GM23338 (cell line): Measurements from ENCODE around the gene KCNJ10. TPM values are rescaled to one million over a fixed set of nuclear protein-coding genes. Genes with fewer than 3 reads are reported as not detected.

Experiments used
- ATAC-seq: fragments of 200-7000 bp; cut with Tn5 transposase; 3 replicates; pipeline ENCODE4 v1.9.1; 2020
- DNase-seq: peaks from one replicate; pipeline ENCODE4 v3.0.0-alpha.2; 2015; ENCODE audit warnings: low spot score
- H2AFZ ChIP-seq: fragments of 200-600 bp; sonication (generic); 2 replicates; pipeline ENCODE4 v1.8.0; 2016; ENCODE audit warnings: antibody characterized with exemption, mild to moderate bottlenecking, moderate library complexity
- H3F3A ChIP-seq: fragments of 200-600 bp; sonication (generic); replicated peaks from 2 replicates; pipeline ENCODE4 v1.8.0; 2017; ENCODE audit warnings: antibody characterized with exemption, mixed run types, low read depth
- H3K27ac ChIP-seq: fragments of 200-600 bp; sonication (generic); 2 replicates; pipeline ENCODE4 v1.6.1; 2016; ENCODE audit warnings: low read depth
- H3K27me3 ChIP-seq: fragments of 200-600 bp; sonication (generic); 2 replicates; pipeline ENCODE4 v1.8.0; 2016; ENCODE audit warnings: mild to moderate bottlenecking, mixed run types, moderate library complexity; ENCODE audit not compliant: insufficient read depth
- H3K36me3 ChIP-seq: fragments of 200-600 bp; sonication (generic); 2 replicates; pipeline ENCODE4 v1.8.0; 2016; ENCODE audit warnings: mild to moderate bottlenecking; ENCODE audit not compliant: insufficient read depth
- H3K4me1 ChIP-seq: fragments of 200-600 bp; sonication (generic); 2 replicates; pipeline ENCODE4 v1.8.0; 2016; ENCODE audit warnings: mild to moderate bottlenecking, moderate library complexity; ENCODE audit not compliant: insufficient read depth
- H3K4me2 ChIP-seq: fragments of 200-600 bp; sonication (generic); 2 replicates; pipeline ENCODE4 v1.7.1; 2017; ENCODE audit warnings: mixed run types
- H3K4me3 ChIP-seq: fragments of 200-600 bp; sonication (generic); 2 replicates; pipeline ENCODE4 v1.6.1; 2016; ENCODE audit warnings: mixed run types
- H3K79me2 ChIP-seq: fragments of 200-600 bp; sonication (generic); replicated peaks from 2 replicates; pipeline ENCODE4 v1.8.0; 2017; ENCODE audit warnings: mild to moderate bottlenecking; ENCODE audit not compliant: insufficient read depth
- H3K9me2 ChIP-seq: fragments of 200-600 bp; sonication (generic); 2 replicates; pipeline ENCODE4 v1.8.0; 2017; ENCODE audit not compliant: insufficient read depth
- H4K20me1 ChIP-seq: fragments of 200-600 bp; sonication (generic); replicated peaks from 2 replicates; pipeline ENCODE4 v1.8.0; 2017; ENCODE audit warnings: mild to moderate bottlenecking; ENCODE audit not compliant: insufficient read depth
- H3K27ac Mint-ChIP-seq: 2 replicates; pipeline ENCODE4 v1.8.0; 2020; ENCODE audit warnings: inconsistent platforms, mild to moderate bottlenecking, moderate library complexity, mixed read lengths
- H3K27me3 Mint-ChIP-seq: 3 replicates; pipeline ENCODE4 v1.8.0; 2022; ENCODE audit warnings: low read depth, mild to moderate bottlenecking, moderate library complexity, mixed read lengths, inconsistent platforms; ENCODE audit not compliant: insufficient read depth, poor library complexity
- H3K36me3 Mint-ChIP-seq: 3 replicates; pipeline ENCODE4 v1.8.0; 2021; ENCODE audit warnings: low read depth, mild to moderate bottlenecking, inconsistent platforms, moderate library complexity, mixed read lengths
- H3K4me1 Mint-ChIP-seq: 3 replicates; pipeline ENCODE4 v1.8.0; 2020; ENCODE audit warnings: mild to moderate bottlenecking, inconsistent platforms, mixed read lengths
- H3K4me3 Mint-ChIP-seq: 3 replicates; pipeline ENCODE4 v1.8.0; 2021; ENCODE audit warnings: moderate library complexity, mild to moderate bottlenecking, inconsistent platforms, mixed read lengths
- H3K9me3 Mint-ChIP-seq: 3 replicates; pipeline ENCODE4 v1.8.0; 2020; ENCODE audit warnings: moderate library complexity, mild to moderate bottlenecking, inconsistent platforms, mixed read lengths
- CREB1 ChIP-seq: fragments of 250-450 bp; sonication (Bioruptor Pico); IDR thresholded peaks from 2 replicates; pipeline ENCODE4 v1.5.0; 2020; ENCODE audit warnings: low read depth, mild to moderate bottlenecking, moderate library complexity
- ETS1 ChIP-seq: IDR thresholded peaks from 2 replicates; pipeline ENCODE4 v1.6.1; 2016; ENCODE audit warnings: antibody characterized with exemption
- EZH2 ChIP-seq: fragments of 200-600 bp; sonication (generic); IDR thresholded peaks from one replicate; pipeline ENCODE4 v1.8.0; 2017; ENCODE audit warnings: antibody characterized with exemption, mild to moderate bottlenecking, low read depth; ENCODE audit not compliant: unreplicated experiment
- EZH2phosphoT487 ChIP-seq: fragments of 200-600 bp; sonication (generic); IDR thresholded peaks from one replicate; pipeline ENCODE4 v1.8.1; 2018; ENCODE audit warnings: antibody characterized with exemption; ENCODE audit not compliant: unreplicated experiment
- JUNB ChIP-seq: IDR thresholded peaks from one replicate; pipeline ENCODE4 v1.6.1; 2016; ENCODE audit warnings: antibody characterized with exemption; ENCODE audit not compliant: unreplicated experiment
- NANOG ChIP-seq: IDR thresholded peaks from 2 replicates; pipeline ENCODE4 v1.6.1; 2016; ENCODE audit warnings: antibody characterized with exemption, borderline replicate concordance
- POLR2AphosphoS5 ChIP-seq: IDR thresholded peaks from 2 replicates; pipeline ENCODE4 v1.6.1; 2016; ENCODE audit warnings: antibody characterized with exemption, low read depth
- REST ChIP-seq: IDR thresholded peaks from one replicate; pipeline ENCODE4 v1.6.1; 2018; ENCODE audit warnings: antibody characterized with exemption; ENCODE audit not compliant: unreplicated experiment
- STAT1 ChIP-seq: IDR thresholded peaks from one replicate; pipeline ENCODE4 v1.6.1; 2016; ENCODE audit warnings: antibody characterized with exemption; ENCODE audit not compliant: unreplicated experiment
- ZNF114 ChIP-seq: fragments of 250-450 bp; sonication (Bioruptor Pico); IDR thresholded peaks from 2 replicates; pipeline ENCODE4 v1.5.0; 2020; ENCODE audit warnings: mild to moderate bottlenecking, moderate library complexity
- ZNF331 ChIP-seq: fragments of 250-450 bp; sonication (Bioruptor Pico); IDR thresholded peaks from 2 replicates; pipeline ENCODE4 v1.5.0; 2020; ENCODE audit warnings: low read depth, mild to moderate bottlenecking, moderate library complexity
- polyA plus RNA-seq: library from polyadenylated mRNA; unstranded; fragments of >200 nt; fragmentation: Nextera tagmentation; extraction: Ambion mirVana; gene quantifications from 2 replicates; pipeline ENCODE4 v1.2.1, GENCODE V29; 2016
- total RNA-seq: library from RNA; depleted of rRNA; stranded (reverse); fragments of >200 nt; shearing (Covaris generic); gene quantifications from 2 replicates; pipeline ENCODE4 v1.2.3, GENCODE V29; 2014
- TF ChIP-seq, protein P1 (sequence below), 2 experiments: fragments of 200-600 bp in 1 of 2; sonication (generic) in 1 of 2; conservative IDR thresholded peaks; 2 replicates each; pipeline versions ENCODE4 v1.5.1 to v1.6.1; 2016 to 2017; ENCODE audit warnings: antibody characterized with exemption in 2 of 2, low read depth in 2 of 2, mild to moderate bottlenecking in 2 of 2, moderate library complexity in 1 of 2

The KCNJ10 gene
- total and polyA plus RNA-seq, 2 experiments from 2014 or later: 1.4 to 2.8 TPM

DNA sequence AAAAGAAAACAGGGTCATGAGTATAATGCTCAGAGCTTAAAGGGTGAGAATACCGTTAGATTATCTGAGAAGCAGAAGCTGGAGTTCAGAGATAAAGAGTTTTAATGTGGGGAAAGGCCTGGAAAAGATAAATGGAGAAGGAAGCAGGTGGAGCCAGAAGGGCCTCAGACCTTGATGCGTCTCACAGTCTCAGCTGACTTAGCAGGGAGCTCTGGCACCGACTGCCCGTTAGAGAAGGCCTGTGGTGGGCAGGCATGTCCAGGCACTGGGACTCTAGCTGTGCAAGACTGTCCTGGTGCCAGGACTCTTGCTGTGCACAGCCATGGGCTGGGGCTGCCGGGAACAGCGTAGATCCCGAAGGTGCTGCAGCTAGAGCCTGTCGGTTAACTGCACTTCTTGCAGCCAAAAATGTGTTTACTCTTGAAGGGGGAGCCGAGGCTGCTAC, 112.1 kb downstream of the KCNJ10 start (continued):
- TF ChIP-seq JUNB: no peak
- TF ChIP-seq STAT1: no peak
- TF ChIP-seq, protein P1, sequence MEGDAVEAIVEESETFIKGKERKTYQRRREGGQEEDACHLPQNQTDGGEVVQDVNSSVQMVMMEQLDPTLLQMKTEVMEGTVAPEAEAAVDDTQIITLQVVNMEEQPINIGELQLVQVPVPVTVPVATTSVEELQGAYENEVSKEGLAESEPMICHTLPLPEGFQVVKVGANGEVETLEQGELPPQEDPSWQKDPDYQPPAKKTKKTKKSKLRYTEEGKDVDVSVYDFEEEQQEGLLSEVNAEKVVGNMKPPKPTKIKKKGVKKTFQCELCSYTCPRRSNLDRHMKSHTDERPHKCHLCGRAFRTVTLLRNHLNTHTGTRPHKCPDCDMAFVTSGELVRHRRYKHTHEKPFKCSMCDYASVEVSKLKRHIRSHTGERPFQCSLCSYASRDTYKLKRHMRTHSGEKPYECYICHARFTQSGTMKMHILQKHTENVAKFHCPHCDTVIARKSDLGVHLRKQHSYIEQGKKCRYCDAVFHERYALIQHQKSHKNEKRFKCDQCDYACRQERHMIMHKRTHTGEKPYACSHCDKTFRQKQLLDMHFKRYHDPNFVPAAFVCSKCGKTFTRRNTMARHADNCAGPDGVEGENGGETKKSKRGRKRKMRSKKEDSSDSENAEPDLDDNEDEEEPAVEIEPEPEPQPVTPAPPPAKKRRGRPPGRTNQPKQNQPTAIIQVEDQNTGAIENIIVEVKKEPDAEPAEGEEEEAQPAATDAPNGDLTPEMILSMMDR (conservative IDR thresholded peaks at IDR 0.05; ENCODE audit: low read depth in 2 of 2): no peak
- no peak for TF ChIP-seq REST
- no peak for TF ChIP-seq NANOG

GRCh38 chr1:159955456-159955855, 114.5 kb downstream of the KCNJ10 start:
- H3K4me1 ChIP-seq: no peaks in the 10 kb centered on the region
- Mint-ChIP-seq H3K4me1 (no peaks in the 10 kb centered on the region; the same call in 2 of the 3 replicates), H3K27me3 (peaks cover 5% of the 10 kb centered on the region), H3K9me3 (no peaks in the 10 kb centered on the region), H3K4me3 (no peak overlapping the region), H3K36me3 (no peaks in the 10 kb centered on the region), H3K27ac (no peak overlapping the region)
- no peak overlapping the region for H3K27ac ChIP-seq
- H3F3A ChIP-seq: no peaks in the 10 kb centered on the region
- no peak overlapping the region for H3K4me3 ChIP-seq
- no peaks in the 10 kb centered on the region for H4K20me1 ChIP-seq
- DNase-seq (no peak), ATAC-seq (no peak)
- no peak overlapping the region for H3K4me2 ChIP-seq
- no peaks in the 10 kb centered on the region for H3K36me3 ChIP-seq
- H3K27me3 ChIP-seq: no peaks in the 10 kb centered on the region
- H3K79me2 ChIP-seq: no peaks in the 10 kb centered on the region
- no peaks in the 10 kb centered on the region for H3K9me2 ChIP-seq
- H2AFZ ChIP-seq: no peak overlapping the region
- no peak for TF ChIP-seq CREB1
- TF ChIP-seq EZH2: no peak
- TF ChIP-seq EZH2phosphoT487: no peak
- TF ChIP-seq NANOG: no peak
- no peak for TF ChIP-seq ZNF114 (CRISPR knock-in tag)
- TF ChIP-seq JUNB: no peak
- TF ChIP-seq, protein P1 (conservative IDR thresholded peaks at IDR 0.05; ENCODE audit: low read depth in 2 of 2): no peak
- no peak for TF ChIP-seq ETS1
- TF ChIP-seq STAT1: no peak
- TF ChIP-seq POLR2AphosphoS5: no peak
- no peak for TF ChIP-seq ZNF331
- no peak for TF ChIP-seq REST
